Vagina (tissue), 2 donors: Measurements from ENCODE around the gene MFN2. TPM values are rescaled to one million over a fixed set of nuclear protein-coding genes. Genes with fewer than 3 reads are reported as not detected.
"Not testable (repeated sequence)": the region's sequence is repeated elsewhere in the genome, so short reads cannot be mapped to it uniquely, and the experiment has no call there.

Source experiments
- DNase-seq, 2 donors: peaks; one replicate each; pipeline ENCODE4 v3.0.0-alpha.2; 2017; ENCODE audit errors: extremely low spot score in 2 of 2
- H3K27ac ChIP-seq: fragments of 200-600 bp; sonication (generic); one replicate; pipeline ENCODE4 v1.5.1; 2019
- H3K27me3 ChIP-seq: fragments of 200-600 bp; sonication (generic); one replicate; pipeline ENCODE4 v1.5.1; 2019
- H3K36me3 ChIP-seq, 2 donors: fragments of 200-600 bp; sonication (generic); one replicate each; pipeline ENCODE4 v1.5.1; 2017 to 2019
- H3K4me1 ChIP-seq: fragments of 200-600 bp; sonication (generic); one replicate; pipeline ENCODE4 v1.5.1; 2019
- H3K4me3 ChIP-seq, 2 donors: fragments of 200-600 bp; sonication (generic); 1 replicate in 1 of 2; 2 replicates in 1 of 2; pipeline ENCODE4 v1.5.1; 2016 to 2019
- H3K9me3 ChIP-seq: fragments of 200-600 bp; sonication (generic); one replicate; pipeline ENCODE4 v1.5.1; 2019
- POLR2A ChIP-seq, 2 donors: fragments of 450-650 bp; IDR thresholded peaks; one replicate each; pipeline ENCODE4 v1.6.1; 2017; ENCODE audit warnings: antibody characterized with exemption in 2 of 2, mild to moderate bottlenecking in 2 of 2, moderate library complexity in 2 of 2
- POLR2AphosphoS5 ChIP-seq, 2 donors: sonication (generic); formaldehyde crosslinking; IDR thresholded peaks; one replicate each; pipeline ENCODE4 v1.9.0; 2017; ENCODE audit warnings: antibody characterized with exemption in 2 of 2, mild to moderate bottlenecking in 2 of 2, low read depth in 1 of 2; ENCODE audit not compliant: insufficient read depth in 1 of 2
- intact Hi-C: fragments of 100-400 bp; cut with DNase I; formaldehyde crosslinking; loops from one replicate; pipeline ENCODE4 v1.15.1; 2023
- total RNA-seq: library from RNA; depleted of rRNA; stranded (reverse); fragments of >200 nt; gene quantifications from one replicate; pipeline ENCODE4 v1.2.3, GENCODE V29; 2016
- TF ChIP-seq, protein P1 (sequence below), 3 experiments: fragments of 450-650 bp in 2 of 3; fragments of 200-600 bp in 1 of 3; sonication (generic) in 1 of 3; IDR thresholded peaks; one replicate each; pipeline ENCODE4 v1.5.1; 2017 to 2019; ENCODE audit warnings: antibody characterized with exemption in 3 of 3, mild to moderate bottlenecking in 2 of 3, moderate library complexity in 2 of 3

The MFN2 gene
- total RNA-seq, 1 donor from 2014 or later = 61.6 TPM

DNA sequence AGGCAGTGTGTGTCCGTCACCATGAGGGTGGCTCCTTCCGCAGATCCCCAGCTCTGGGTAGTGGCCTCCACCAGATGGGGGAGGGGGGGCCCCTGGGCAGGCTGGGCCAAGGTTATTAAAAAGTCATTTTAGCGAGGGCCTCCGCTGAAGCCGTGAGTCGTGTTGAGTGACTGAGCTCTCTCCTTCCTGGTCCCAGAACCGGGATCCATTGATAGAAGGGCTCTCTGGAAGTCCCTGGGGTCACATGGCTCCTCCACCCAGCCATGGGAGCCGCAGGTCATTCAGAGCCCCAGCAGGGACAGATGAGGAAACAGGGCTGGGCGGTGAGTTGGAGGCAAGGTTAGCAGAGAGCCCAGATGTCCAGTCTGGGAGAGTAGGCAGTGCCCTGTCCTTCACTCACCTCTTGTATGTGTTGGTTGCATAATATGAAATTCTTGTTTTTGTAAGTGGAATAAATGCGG, 51.9 kb downstream of the MFN2 start:
- Histone ChIP-seq H3K27ac (no peak overlapping the region), H3K4me1 (no peaks in the 10 kb centered on the region), H3K36me3 (peaks cover 0 to 30% of the 10 kb centered on the region in 2 donors), H3K9me3 (no peaks in the 10 kb centered on the region), H3K4me3 (no peak overlapping the region), H3K27me3 (no peaks in the 10 kb centered on the region)
- intact Hi-C loops = no loop called here
- TF ChIP-seq POLR2AphosphoS5 (IDR thresholded peaks at IDR 0.05; ENCODE audit: insufficient read depth in 1 of 2, low read depth in 1 of 2) = no peak
- TF ChIP-seq POLR2A (IDR thresholded peaks at IDR 0.05) = no peak
- no peak for DNase-seq

DNA sequence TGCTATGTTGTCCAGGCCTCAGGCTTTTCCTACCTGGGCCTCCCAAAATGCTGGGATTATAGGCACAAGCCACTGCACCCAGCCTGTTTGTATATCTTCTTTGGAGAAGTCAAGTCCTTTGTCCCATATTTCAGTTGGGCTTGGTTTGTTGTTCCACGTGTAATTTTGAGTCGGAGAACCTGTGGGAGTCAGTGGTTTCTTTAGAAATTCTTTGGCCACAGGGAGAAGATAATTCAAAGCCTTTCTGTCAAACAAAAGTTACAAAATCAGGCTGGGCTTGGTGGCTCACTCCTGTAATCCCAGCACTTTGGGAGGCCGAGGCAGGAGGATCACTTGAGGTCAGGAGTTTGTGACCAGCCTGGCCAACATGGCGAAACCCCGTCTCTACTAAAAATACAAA, 53.2 kb downstream of the MFN2 start:
- peaks cover 0 to 24% of the 10 kb centered on the region in 2 donors for H3K36me3 ChIP-seq
- H3K4me1 ChIP-seq, intact Hi-C loops, DNase-seq, H3K9me3 ChIP-seq, H3K27me3 ChIP-seq, H3K27ac ChIP-seq, H3K4me3 ChIP-seq: not testable (repeated sequence)

DNA sequence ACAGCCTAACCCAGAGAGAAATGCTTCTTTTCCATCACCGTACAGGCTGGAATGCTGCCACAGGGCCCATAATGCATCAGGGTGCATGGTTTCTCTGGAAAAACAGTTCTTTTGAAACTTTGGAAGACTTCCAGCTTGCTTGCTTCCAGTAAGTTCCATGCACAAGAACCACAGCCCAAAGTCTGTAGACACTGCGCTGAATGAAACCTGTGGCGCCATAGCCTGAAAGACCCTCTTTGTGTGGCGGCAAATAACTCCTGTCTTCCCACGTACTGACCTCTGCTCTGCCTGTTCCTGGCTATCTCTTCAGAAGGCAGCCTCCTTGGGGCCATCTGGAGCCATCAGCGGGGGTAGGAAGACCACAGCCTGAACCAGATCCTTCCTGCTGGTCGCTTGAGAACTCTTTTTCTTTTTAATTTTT, 54.1 kb downstream of the MFN2 start:
- Histone ChIP-seq H3K4me3 (no peak overlapping the region), H3K9me3 (no peaks in the 10 kb centered on the region), H3K27ac (no peak overlapping the region), H3K4me1 (no peaks in the 10 kb centered on the region), H3K27me3 (no peaks in the 10 kb centered on the region), H3K36me3 (peaks cover 0 to 14% of the 10 kb centered on the region in 2 donors)
- no peak for DNase-seq
- no peak for TF ChIP-seq POLR2A (IDR thresholded peaks at IDR 0.05)
- TF ChIP-seq, protein P1, sequence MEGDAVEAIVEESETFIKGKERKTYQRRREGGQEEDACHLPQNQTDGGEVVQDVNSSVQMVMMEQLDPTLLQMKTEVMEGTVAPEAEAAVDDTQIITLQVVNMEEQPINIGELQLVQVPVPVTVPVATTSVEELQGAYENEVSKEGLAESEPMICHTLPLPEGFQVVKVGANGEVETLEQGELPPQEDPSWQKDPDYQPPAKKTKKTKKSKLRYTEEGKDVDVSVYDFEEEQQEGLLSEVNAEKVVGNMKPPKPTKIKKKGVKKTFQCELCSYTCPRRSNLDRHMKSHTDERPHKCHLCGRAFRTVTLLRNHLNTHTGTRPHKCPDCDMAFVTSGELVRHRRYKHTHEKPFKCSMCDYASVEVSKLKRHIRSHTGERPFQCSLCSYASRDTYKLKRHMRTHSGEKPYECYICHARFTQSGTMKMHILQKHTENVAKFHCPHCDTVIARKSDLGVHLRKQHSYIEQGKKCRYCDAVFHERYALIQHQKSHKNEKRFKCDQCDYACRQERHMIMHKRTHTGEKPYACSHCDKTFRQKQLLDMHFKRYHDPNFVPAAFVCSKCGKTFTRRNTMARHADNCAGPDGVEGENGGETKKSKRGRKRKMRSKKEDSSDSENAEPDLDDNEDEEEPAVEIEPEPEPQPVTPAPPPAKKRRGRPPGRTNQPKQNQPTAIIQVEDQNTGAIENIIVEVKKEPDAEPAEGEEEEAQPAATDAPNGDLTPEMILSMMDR (IDR thresholded peaks at IDR 0.05) = no peak
- TF ChIP-seq POLR2AphosphoS5 (IDR thresholded peaks at IDR 0.05; ENCODE audit: insufficient read depth in 1 of 2, low read depth in 1 of 2) = no peak
- intact Hi-C loops = no loop called here

DNA sequence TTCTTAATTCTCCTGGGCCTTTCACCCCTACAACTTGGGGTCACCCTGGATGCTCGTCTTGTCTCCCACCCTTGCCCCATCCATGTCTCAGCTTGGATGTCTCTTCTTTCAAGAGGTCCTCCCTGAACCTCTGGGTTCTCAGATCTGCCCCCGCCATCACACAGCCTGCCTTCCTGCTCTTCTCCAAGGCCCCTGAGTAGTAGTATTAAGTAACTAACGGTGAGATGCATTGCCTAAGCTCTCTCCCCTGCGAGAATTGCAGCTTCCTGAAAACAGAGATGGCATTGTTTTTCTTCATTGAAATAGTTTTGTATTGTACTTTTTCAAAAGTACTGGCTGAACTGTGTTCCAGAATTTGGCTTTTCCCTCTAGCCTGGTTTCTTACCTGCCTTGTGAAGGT, 55.1 kb downstream of the MFN2 start:
- Histone ChIP-seq H3K27ac (no peak overlapping the region), H3K4me1 (no peaks in the 10 kb centered on the region), H3K4me3 (no peak overlapping the region), H3K36me3 (peaks cover 0 to 5% of the 10 kb centered on the region in 2 donors), H3K9me3 (no peaks in the 10 kb centered on the region), H3K27me3 (no peaks in the 10 kb centered on the region)
- intact Hi-C loops = no loop called here
- DNase-seq = no peak
- TF ChIP-seq POLR2AphosphoS5 (IDR thresholded peaks at IDR 0.05; ENCODE audit: insufficient read depth in 1 of 2, low read depth in 1 of 2) (no peak), POLR2A (IDR thresholded peaks at IDR 0.05) (no peak)

DNA sequence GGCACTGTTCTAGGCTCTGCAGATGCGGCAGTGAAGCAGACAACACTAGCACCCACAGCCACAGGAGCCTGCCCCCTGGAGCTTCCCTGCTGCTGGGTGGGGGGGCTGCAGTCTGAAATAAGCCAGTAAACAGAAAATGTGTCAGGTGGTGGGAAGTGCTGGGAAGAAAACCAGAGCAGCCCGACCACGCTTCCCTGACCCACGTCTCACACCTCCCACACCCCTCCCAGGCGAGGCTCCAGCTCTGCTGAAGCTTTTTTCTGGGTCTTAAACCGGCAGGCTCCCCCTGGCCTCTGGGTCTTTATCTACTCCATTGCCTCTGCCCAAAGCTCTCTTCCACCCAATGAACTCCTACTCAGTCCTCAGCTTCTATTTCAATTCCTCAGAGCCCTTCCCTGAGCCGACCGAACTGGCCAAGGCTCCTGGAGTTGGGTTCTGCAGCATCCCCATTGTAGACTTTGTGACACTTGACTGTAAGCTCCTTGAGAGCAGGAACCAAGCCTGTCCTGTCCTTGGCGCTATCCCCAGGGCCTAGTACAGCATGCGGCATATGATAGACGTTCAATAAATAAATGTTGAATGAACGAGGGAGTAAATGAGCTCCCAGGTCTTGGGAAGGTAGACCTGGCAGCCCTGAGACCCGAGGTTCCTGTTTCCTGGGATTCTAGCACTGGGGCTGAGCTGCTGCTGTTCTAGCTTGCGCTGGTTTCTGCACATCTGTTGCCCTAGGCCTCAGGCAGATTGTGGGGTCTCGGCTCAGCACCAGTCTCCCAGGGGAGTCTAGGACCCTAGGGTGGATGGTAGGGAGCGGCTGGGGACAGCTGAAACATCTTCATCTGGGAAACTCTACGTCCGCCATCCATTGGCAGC, 57.5 kb downstream of the MFN2 start:
- intact Hi-C loops = no loop called here
- Histone ChIP-seq H3K4me3 (no peak overlapping the region), H3K4me1 (no peaks in the 10 kb centered on the region), H3K27me3 (no peaks in the 10 kb centered on the region), H3K27ac (no peak overlapping the region), H3K9me3 (no peaks in the 10 kb centered on the region), H3K36me3 (no peaks in the 10 kb centered on the region)
- TF ChIP-seq POLR2A (IDR thresholded peaks at IDR 0.05) (no peak), POLR2AphosphoS5 (IDR thresholded peaks at IDR 0.05; ENCODE audit: insufficient read depth in 1 of 2, low read depth in 1 of 2) (no peak)
- TF ChIP-seq, protein P1 (IDR thresholded peaks at IDR 0.05) = no peak
- no peak for DNase-seq

DNA sequence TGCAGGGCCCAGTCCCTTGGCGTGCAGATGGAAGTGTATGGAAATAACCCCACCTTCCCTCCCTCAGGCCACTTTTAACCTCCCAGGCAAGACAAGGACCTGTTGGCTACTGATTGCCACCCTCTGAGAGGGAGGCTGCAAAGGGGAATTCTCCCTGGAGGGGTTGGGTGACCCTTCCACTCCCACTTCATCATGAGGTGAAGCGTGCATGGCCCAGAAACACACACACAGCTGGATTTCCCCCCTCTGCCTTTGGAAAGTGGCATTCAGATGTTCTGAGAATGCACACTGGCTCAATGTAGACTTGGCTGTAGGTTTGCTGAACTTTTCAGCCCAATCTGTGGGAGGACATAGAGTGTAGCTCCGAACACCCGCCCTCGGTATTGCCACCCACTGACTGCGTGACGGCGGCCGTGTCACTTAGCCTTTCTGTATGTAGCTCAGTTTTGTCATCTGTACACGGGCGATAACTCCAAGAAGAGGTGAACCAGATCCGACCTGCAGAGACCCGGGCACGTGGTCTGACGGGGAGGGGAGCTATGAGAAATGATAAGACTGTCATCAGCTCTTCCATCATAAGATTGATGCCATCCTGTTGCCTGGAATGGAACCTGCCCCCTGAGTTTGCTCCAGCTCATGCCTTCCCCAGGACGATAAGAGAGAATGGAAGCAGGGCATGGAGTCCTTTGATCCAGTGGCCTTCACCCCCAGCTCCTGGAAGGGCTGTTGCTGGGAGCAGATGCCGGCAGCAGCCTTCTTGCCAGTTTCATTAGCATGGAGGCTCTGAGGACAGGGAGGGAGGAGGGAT, 58.3 kb downstream of the MFN2 start:
- no peaks in the 10 kb centered on the region for H3K4me1 ChIP-seq
- TF ChIP-seq, protein P1 (IDR thresholded peaks at IDR 0.05) = no peak
- no peak for TF ChIP-seq POLR2AphosphoS5 (IDR thresholded peaks at IDR 0.05; ENCODE audit: insufficient read depth in 1 of 2, low read depth in 1 of 2)
- no peak for TF ChIP-seq POLR2A (IDR thresholded peaks at IDR 0.05)
- H3K27ac ChIP-seq = no peak overlapping the region
- no peaks in the 10 kb centered on the region for H3K27me3 ChIP-seq
- intact Hi-C loops = no loop called here
- no peaks in the 10 kb centered on the region for H3K36me3 ChIP-seq
- no peak for DNase-seq
- H3K4me3 ChIP-seq = no peak overlapping the region
- no peaks in the 10 kb centered on the region for H3K9me3 ChIP-seq
